K562 (cell line): ENCODE measurements around the gene CHRM1. TPM values are rescaled to one million over a fixed set of nuclear protein-coding genes. Genes with fewer than 3 reads are reported as not detected.

Source experiments
- ARNT ChIP-seq, 2 experiments: fragments of 450-650 bp; IDR thresholded peaks; 2 replicates each; pipeline ENCODE4 v1.6.1; 2016; ENCODE audit warnings: mild to moderate bottlenecking in 1 of 2
- DNMT1 ChIP-seq: fragments of 450-650 bp; IDR thresholded peaks from 2 replicates; pipeline ENCODE4 v1.6.1; 2016; ENCODE audit warnings: antibody characterized with exemption, mild to moderate bottlenecking
- ILK ChIP-seq: fragments of 450-650 bp; IDR thresholded peaks from 2 replicates; pipeline ENCODE4 v1.6.1; 2016; ENCODE audit warnings: missing genetic modification characterization, low read depth, mild to moderate bottlenecking, missing compliant biosample characterization, moderate library complexity, borderline replicate concordance
- LARP7 ChIP-seq: fragments of 450-650 bp; IDR thresholded peaks from 2 replicates; pipeline ENCODE4 v1.6.1; 2016
- MAZ ChIP-seq, 2 experiments: fragments of 450-650 bp in 1 of 2; sonication (generic) in 1 of 2; formaldehyde crosslinking; IDR thresholded peaks in 1 of 2; conservative IDR thresholded peaks in 1 of 2; 2 replicates each; pipeline versions ENCODE4 v1.4.0 to v1.5.0; 2020; ENCODE audit warnings: mild to moderate bottlenecking in 1 of 2, missing genetic modification reagents in 1 of 2
- ZBTB40 ChIP-seq, 2 experiments: fragments of 450-650 bp in 1 of 2; sonication (generic) in 1 of 2; formaldehyde crosslinking in 1 of 2; IDR thresholded peaks; 2 replicates each; pipeline versions ENCODE4 v1.7.1 to v1.9.0; 2016 to 2022; ENCODE audit warnings: inconsistent platforms in 1 of 2, mild to moderate bottlenecking in 1 of 2, missing genetic modification reagents in 1 of 2
- ZNF318 ChIP-seq, 2 experiments: fragments of 450-650 bp; IDR thresholded peaks; 2 replicates each; pipeline ENCODE4 v1.6.1; 2016; ENCODE audit warnings: mild to moderate bottlenecking in 2 of 2, borderline replicate concordance in 1 of 2, low read depth in 1 of 2, moderate library complexity in 1 of 2
- polyA plus RNA-seq, 8 experiments: library from polyadenylated mRNA; depleted of rRNA in 4 of 8; stranded (reverse) in 5 of 8; unstranded in 3 of 8; fragments of >200 nt; fragmentation: Nextera tagmentation in 2 of 8; fragmentation: Illumina TruSeq in 1 of 8; extraction: Ambion mirVana in 2 of 8; extraction: Trizol in 1 of 8; gene quantifications; 2 replicates each; pipeline versions ENCODE4 v1.2.1 to v1.2.3, GENCODE V29; 2011 to 2014; ENCODE audit warnings: inconsistent platforms in 1 of 8, missing spikeins in 1 of 8
- total RNA-seq, 7 experiments: library from RNA; depleted of rRNA in 6 of 7; stranded (reverse); fragments of >200 nt in 6 of 7; fragmentation: Illumina TruSeq in 2 of 7; extraction: Trizol in 2 of 7; gene quantifications; 2 replicates each; pipeline versions ENCODE4 v1.2.1 to v1.2.3, GENCODE V29; 2011 to 2021; ENCODE audit warnings: low replicate concordance in 1 of 7

Gene CHRM1
- total and polyA plus RNA-seq, 9 of the 15 experiments (the other 6 are each of a cell fraction or from before 2014, with no cell fraction given): not detected

- TF ChIP-seq ZBTB40 (IDR thresholded peaks at IDR 0.05): 0 out of 2 replicates have a peak, but pooled peaks have one; percentile 46
- no peak for TF ChIP-seq ZBTB40 (CRISPR knock-in tag; IDR thresholded peaks at IDR 0.05)
- TF ChIP-seq ILK (tag): no peak
- peak in 1 of 2 experiments; percentile 52 for TF ChIP-seq MAZ (CRISPR knock-in tag; conservative IDR thresholded peaks at IDR 0.05 in 1 of 2, IDR thresholded peaks at IDR 0.05 in 1 of 2)
- peak; percentile 86; the same call in 1 of the 2 replicates for TF ChIP-seq LARP7
- TF ChIP-seq DNMT1: no peak
- TF ChIP-seq ARNT (IDR thresholded peaks at IDR 0.05): 0 out of 4 replicates have a peak, but pooled peaks of 1 of the 2 experiments have one; percentile 69
- TF ChIP-seq ZNF318 (IDR thresholded peaks at IDR 0.05; ENCODE audit: borderline replicate concordance in 1 of 2, low read depth in 1 of 2): no peak
Measured at GRCh38 chr11:62880803-62881578, 40.2 kb downstream of the CHRM1 start, which contains the start of gene SLC3A2 (continued).
